ENCODE results near the gene ESRRB.
A peak's percentile ranks its signal among the peaks of the same experiment; 100 is the strongest.

Gene ESRRB

DNA sequence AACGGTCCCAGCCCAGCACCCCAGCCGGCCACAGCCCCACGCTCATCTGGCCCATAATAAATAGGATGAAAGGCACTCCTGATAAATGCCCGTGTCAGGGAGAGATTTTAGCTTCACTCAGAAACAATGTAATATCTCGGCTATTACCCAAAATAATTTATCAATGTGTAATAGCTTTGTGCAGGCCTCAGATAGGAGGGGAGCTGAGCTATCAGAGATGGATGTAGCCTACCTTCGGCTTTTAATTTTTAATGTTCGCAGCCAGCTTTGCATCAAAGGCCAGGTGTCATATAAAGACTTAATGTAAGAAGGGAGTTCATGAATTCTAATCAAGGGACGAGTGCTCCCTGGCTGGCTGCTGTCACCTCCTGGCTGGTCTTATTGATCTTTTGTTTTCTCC, 171.9 kb downstream of the ESRRB start:
- H2BK120ac ChIP-seq (ENCODE audit: low read depth, low read length), result no peak overlapping the region

DNA sequence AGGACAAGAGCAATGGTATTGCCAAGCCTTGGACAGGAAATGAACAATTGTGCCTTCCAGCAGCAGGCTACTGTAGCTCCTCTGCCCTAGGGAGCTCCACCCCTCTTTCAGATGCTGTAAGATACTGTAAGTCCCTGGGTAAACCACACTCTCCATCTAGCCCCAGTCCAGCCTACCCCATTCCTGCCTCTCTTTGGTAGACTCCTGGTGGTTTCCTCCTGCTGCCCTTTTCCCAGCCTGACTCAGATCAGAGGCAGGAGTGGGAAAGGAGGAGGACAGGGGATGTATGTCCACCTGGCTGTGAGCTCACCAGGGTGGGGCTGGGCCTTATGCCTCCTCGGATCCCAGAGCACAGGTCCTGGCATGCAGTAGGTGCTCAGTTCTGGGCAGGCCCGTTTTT, 174.6 kb downstream of the ESRRB start:
- DNase-seq (ENCODE audit: low spot score), result no peak
- Histone ChIP-seq H3K23ac (ENCODE audit: low read depth, low read length, poor library complexity) (no peak overlapping the region), H3K9me3 (replicated peaks in 1 of 2; ENCODE audit: control insufficient read depth in 2 of 2, insufficient read depth in 1 of 2, low read depth in 1 of 2, low read length in 2 of 2) (no peaks in the 10 kb centered on the region), H2BK12ac (ENCODE audit: low read length) (no peak overlapping the region), H2AK5ac (ENCODE audit: low read depth, low read length) (no peak overlapping the region), H3K79me1 (ENCODE audit: low read depth, low read length) (peaks cover 2% of the 10 kb centered on the region), H3K9ac (ENCODE audit: low read depth, low read length, poor library complexity) (no peak overlapping the region), H2BK5ac (ENCODE audit: low read length) (no peak overlapping the region), H2AFZ (ENCODE audit: low read length) (no peak overlapping the region), H3K4ac (ENCODE audit: low read length) (no peak overlapping the region), H3K27ac (replicated peaks; ENCODE audit: low read length) (no peak overlapping the region), H3K14ac (ENCODE audit: low read length) (no peak overlapping the region), H4K91ac (ENCODE audit: low read depth, low read length, poor library complexity) (no peak overlapping the region), H3K4me2 (ENCODE audit: insufficient read depth, low read length, poor library complexity, severe bottlenecking) (no peak overlapping the region), H4K8ac (ENCODE audit: low read depth, low read length) (no peak overlapping the region), H3K4me3 (ENCODE audit: low read length in 2 of 2) (no peak overlapping the region), H3K4me1 (ENCODE audit: control insufficient read depth in 2 of 2, insufficient read depth in 1 of 2, low read depth in 1 of 2, low read length in 2 of 2) (peaks cover 0 to 10% of the 10 kb centered on the region in 2 donors), H2BK120ac (ENCODE audit: low read depth, low read length) (no peak overlapping the region), H3K18ac (ENCODE audit: low read length) (peak overlapping the region; percentile 65), H3K36me3 (replicated peaks in 1 of 2; ENCODE audit: control insufficient read depth in 2 of 2, insufficient read depth in 2 of 2, low read length in 2 of 2) (no peaks in the 10 kb centered on the region), H2BK15ac (ENCODE audit: low read length) (no peak overlapping the region), H3K27me3 (ENCODE audit: control insufficient read depth in 3 of 3, insufficient read depth in 3 of 3, low read depth in 1 of 3, low read length in 3 of 3) (no peaks in the 10 kb centered on the region)
- no CpG with 5 or more reads among the region's 2 CpGs for WGBS, 2 donors (ENCODE audit: extremely low coverage in 2 of 2, insufficient read length in 2 of 2, insufficient replicate concordance in 1 of 2)

More for the DNA sequence above, 171.9 kb downstream of the ESRRB start:
- Histone ChIP-seq H3K4me1 (ENCODE audit: control insufficient read depth in 2 of 2, insufficient read depth in 1 of 2, low read depth in 1 of 2, low read length in 2 of 2) (peaks cover 0 to 10% of the 10 kb centered on the region in 2 donors), H2BK5ac (ENCODE audit: low read length) (no peak overlapping the region), H3K9ac (ENCODE audit: low read depth, low read length, poor library complexity) (no peak overlapping the region), H3K18ac (ENCODE audit: low read length) (no peak overlapping the region), H3K79me1 (ENCODE audit: low read depth, low read length) (peaks cover 2% of the 10 kb centered on the region), H3K36me3 (replicated peaks in 1 of 2; ENCODE audit: control insufficient read depth in 2 of 2, insufficient read depth in 2 of 2, low read length in 2 of 2) (no peaks in the 10 kb centered on the region), H2BK12ac (ENCODE audit: low read length) (no peak overlapping the region), H3K23ac (ENCODE audit: low read depth, low read length, poor library complexity) (no peak overlapping the region), H4K8ac (ENCODE audit: low read depth, low read length) (no peak overlapping the region), H3K14ac (ENCODE audit: low read length) (no peak overlapping the region), H3K4ac (ENCODE audit: low read length) (no peak overlapping the region), H4K91ac (ENCODE audit: low read depth, low read length, poor library complexity) (no peak overlapping the region), H2BK15ac (ENCODE audit: low read length) (no peak overlapping the region), H3K27me3 (ENCODE audit: control insufficient read depth in 3 of 3, insufficient read depth in 3 of 3, low read depth in 1 of 3, low read length in 3 of 3) (no peaks in the 10 kb centered on the region), H3K27ac (replicated peaks; ENCODE audit: low read length) (no peak overlapping the region), H2AFZ (ENCODE audit: low read length) (no peak overlapping the region), H3K9me3 (replicated peaks in 1 of 2; ENCODE audit: control insufficient read depth in 2 of 2, insufficient read depth in 1 of 2, low read depth in 1 of 2, low read length in 2 of 2) (no peaks in the 10 kb centered on the region), H2AK5ac (ENCODE audit: low read depth, low read length) (no peak overlapping the region), H3K4me2 (ENCODE audit: insufficient read depth, low read length, poor library complexity, severe bottlenecking) (no peak overlapping the region), H3K4me3 (ENCODE audit: low read length in 2 of 2) (no peak overlapping the region)
- WGBS, 2 donors (ENCODE audit: extremely low coverage in 2 of 2, insufficient read length in 2 of 2, insufficient replicate concordance in 1 of 2), result no CpG with 5 or more reads among the region's 8 CpGs
- DNase-seq (ENCODE audit: low spot score), result no peak

DNA sequence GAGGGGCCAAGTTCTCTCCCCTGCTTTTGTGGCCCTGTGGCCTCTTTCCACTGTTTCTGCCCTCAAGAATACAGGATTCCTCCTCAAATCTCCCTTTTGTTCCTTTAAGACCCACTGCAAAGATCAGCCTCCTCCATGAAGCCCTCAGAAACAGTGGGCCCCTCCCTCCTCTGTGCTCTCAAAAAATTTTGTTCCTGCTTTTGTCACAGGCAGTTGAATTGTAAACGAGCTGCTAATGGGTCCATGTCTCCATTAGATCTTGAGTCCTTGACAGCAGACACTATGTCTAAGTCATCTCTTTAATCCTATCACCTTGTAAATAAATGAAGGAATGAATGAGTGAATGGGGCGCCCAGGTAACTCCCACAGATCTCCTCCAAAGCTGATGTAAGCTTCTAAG, 175.2 kb downstream of the ESRRB start:
- no peak overlapping the region for H2BK12ac ChIP-seq (ENCODE audit: low read length)
- DNase-seq (ENCODE audit: low spot score), result no peak
- H3K4me2 ChIP-seq (ENCODE audit: insufficient read depth, low read length, poor library complexity, severe bottlenecking), result no peak overlapping the region
- H3K9ac ChIP-seq (ENCODE audit: low read depth, low read length, poor library complexity), result no peak overlapping the region
- no peak overlapping the region for H2BK15ac ChIP-seq (ENCODE audit: low read length)
- no peak overlapping the region for H3K4ac ChIP-seq (ENCODE audit: low read length)
- WGBS, 2 donors (ENCODE audit: extremely low coverage in 2 of 2, insufficient read length in 2 of 2, insufficient replicate concordance in 1 of 2), result no CpG with 5 or more reads among the region's 2 CpGs
- H3K27me3 ChIP-seq (ENCODE audit: control insufficient read depth in 3 of 3, insufficient read depth in 3 of 3, low read depth in 1 of 3, low read length in 3 of 3), result no peaks in the 10 kb centered on the region
- H3K36me3 ChIP-seq (replicated peaks in 1 of 2; ENCODE audit: control insufficient read depth in 2 of 2, insufficient read depth in 2 of 2, low read length in 2 of 2), result no peaks in the 10 kb centered on the region
- H2AFZ ChIP-seq (ENCODE audit: low read length), result no peak overlapping the region
- H3K23ac ChIP-seq (ENCODE audit: low read depth, low read length, poor library complexity), result no peak overlapping the region
- H3K4me3 ChIP-seq (ENCODE audit: low read length in 2 of 2), result no peak overlapping the region
- H4K8ac ChIP-seq (ENCODE audit: low read depth, low read length), result no peak overlapping the region
- H3K14ac ChIP-seq (ENCODE audit: low read length), result no peak overlapping the region
- no peaks in the 10 kb centered on the region for H3K9me3 ChIP-seq (replicated peaks in 1 of 2; ENCODE audit: control insufficient read depth in 2 of 2, insufficient read depth in 1 of 2, low read depth in 1 of 2, low read length in 2 of 2)
- H3K27ac ChIP-seq (replicated peaks; ENCODE audit: low read length), result no peak overlapping the region
- H3K79me1 ChIP-seq (ENCODE audit: low read depth, low read length), result peaks cover 2% of the 10 kb centered on the region
- H2BK5ac ChIP-seq (ENCODE audit: low read length), result no peak overlapping the region
- no peak overlapping the region for H2BK120ac ChIP-seq (ENCODE audit: low read depth, low read length)
- no peak overlapping the region for H4K91ac ChIP-seq (ENCODE audit: low read depth, low read length, poor library complexity)
- H3K4me1 ChIP-seq (ENCODE audit: control insufficient read depth in 2 of 2, insufficient read depth in 1 of 2, low read depth in 1 of 2, low read length in 2 of 2), result peaks cover 0 to 10% of the 10 kb centered on the region in 2 donors
- no peak overlapping the region for H3K18ac ChIP-seq (ENCODE audit: low read length)
- no peak overlapping the region for H2AK5ac ChIP-seq (ENCODE audit: low read depth, low read length)
